Measurements from ENCODE around the gene YOD1. TPM values are rescaled to one million over a fixed set of nuclear protein-coding genes. Genes with fewer than 3 reads are reported as not detected.

The YOD1 gene
- total RNA-seq, 1 donor from 2014 or later = 9.0 TPM

DNA sequence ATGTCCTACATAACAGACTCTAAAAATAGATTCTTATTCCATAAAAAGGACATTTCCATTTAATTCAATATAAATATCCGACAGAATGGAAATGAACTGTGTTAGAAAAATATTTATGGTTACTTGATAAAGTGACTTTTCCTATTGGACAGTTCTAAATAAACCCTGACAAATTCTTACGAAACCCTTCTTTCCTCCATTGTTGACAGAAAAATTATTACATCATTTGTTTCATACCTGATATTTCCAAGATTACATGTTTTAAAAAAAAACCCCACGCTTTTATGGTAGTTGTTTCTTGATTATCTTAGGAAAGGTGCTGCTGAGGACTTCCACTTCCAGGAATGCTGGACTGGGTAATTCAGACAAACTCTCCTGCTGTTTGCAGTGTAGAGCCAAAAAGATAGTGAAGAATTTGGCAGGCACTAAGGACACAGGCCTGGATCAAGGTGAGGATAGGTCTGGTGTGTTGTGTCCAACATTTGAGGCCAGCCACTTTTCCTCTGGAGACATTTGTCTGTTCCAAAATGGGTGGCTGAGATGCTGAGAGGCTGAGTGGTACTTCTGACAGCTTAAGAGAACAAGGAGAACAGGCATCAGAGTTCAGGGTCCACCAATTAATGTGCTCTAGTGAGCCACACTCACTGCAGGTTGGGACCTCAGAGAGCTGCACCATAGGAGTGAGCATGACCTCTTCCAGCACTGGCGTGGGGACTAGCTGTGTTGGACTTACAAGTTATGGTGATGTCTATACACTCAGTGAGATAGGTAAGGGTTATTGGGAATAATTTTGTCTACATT, 11.4 kb downstream of the YOD1 start:
- no peak for DNase-seq (ENCODE audit: low spot score)
- H3K27ac Mint-ChIP-seq (ENCODE audit: unreplicated experiment) = no peak overlapping the region
- no peaks in the 10 kb centered on the region for H3K9me3 Mint-ChIP-seq (ENCODE audit: unreplicated experiment)
- no peaks in the 10 kb centered on the region for H3K36me3 Mint-ChIP-seq (ENCODE audit: low read depth, unreplicated experiment)
- H3K27me3 Mint-ChIP-seq (ENCODE audit: unreplicated experiment) = no peaks in the 10 kb centered on the region
- no peak overlapping the region for H3K4me3 Mint-ChIP-seq (ENCODE audit: unreplicated experiment)
- TF ChIP-seq, protein P1, sequence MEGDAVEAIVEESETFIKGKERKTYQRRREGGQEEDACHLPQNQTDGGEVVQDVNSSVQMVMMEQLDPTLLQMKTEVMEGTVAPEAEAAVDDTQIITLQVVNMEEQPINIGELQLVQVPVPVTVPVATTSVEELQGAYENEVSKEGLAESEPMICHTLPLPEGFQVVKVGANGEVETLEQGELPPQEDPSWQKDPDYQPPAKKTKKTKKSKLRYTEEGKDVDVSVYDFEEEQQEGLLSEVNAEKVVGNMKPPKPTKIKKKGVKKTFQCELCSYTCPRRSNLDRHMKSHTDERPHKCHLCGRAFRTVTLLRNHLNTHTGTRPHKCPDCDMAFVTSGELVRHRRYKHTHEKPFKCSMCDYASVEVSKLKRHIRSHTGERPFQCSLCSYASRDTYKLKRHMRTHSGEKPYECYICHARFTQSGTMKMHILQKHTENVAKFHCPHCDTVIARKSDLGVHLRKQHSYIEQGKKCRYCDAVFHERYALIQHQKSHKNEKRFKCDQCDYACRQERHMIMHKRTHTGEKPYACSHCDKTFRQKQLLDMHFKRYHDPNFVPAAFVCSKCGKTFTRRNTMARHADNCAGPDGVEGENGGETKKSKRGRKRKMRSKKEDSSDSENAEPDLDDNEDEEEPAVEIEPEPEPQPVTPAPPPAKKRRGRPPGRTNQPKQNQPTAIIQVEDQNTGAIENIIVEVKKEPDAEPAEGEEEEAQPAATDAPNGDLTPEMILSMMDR (IDR thresholded peaks at IDR 0.05; ENCODE audit: unreplicated experiment) = no peak
- no peaks in the 10 kb centered on the region for H3K4me1 Mint-ChIP-seq (ENCODE audit: unreplicated experiment)

DNA sequence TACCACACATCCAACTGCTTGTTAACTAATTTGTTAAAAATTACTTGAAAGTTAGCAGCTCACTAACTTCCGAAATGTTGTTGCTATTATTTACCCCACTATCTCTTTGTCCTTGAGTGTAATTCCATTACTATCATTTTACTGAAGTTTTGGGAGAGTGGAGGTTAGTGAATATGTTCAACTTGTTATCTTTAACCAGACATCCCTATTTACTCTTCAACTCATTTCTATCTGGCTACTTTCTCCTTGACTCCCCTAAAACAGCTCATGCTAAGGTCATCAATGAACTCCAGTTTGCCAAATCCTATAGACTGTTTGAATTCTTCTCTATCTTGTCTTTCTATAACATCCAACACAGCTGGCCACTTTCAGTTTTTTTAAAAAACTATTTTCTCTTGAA, 14.1 kb downstream of the YOD1 start:
- Mint-ChIP-seq H3K4me1 (ENCODE audit: unreplicated experiment) (peaks cover 6% of the 10 kb centered on the region), H3K27me3 (ENCODE audit: unreplicated experiment) (no peaks in the 10 kb centered on the region), H3K36me3 (ENCODE audit: low read depth, unreplicated experiment) (no peaks in the 10 kb centered on the region), H3K4me3 (ENCODE audit: unreplicated experiment) (no peak overlapping the region), H3K27ac (ENCODE audit: unreplicated experiment) (no peak overlapping the region), H3K9me3 (ENCODE audit: unreplicated experiment) (no peaks in the 10 kb centered on the region)
- TF ChIP-seq, protein P1 (IDR thresholded peaks at IDR 0.05; ENCODE audit: unreplicated experiment) = no peak
- no peak for DNase-seq (ENCODE audit: low spot score)

GRCh38 chr1:207035877-207036551, 15.0 kb downstream of the YOD1 start:
- no peak for DNase-seq (ENCODE audit: low spot score)
- H3K27me3 Mint-ChIP-seq (ENCODE audit: unreplicated experiment) = no peaks in the 10 kb centered on the region
- TF ChIP-seq, protein P1 (IDR thresholded peaks at IDR 0.05; ENCODE audit: unreplicated experiment) = no peak
- no peak overlapping the region for H3K4me3 Mint-ChIP-seq (ENCODE audit: unreplicated experiment)
- peaks cover 7% of the 10 kb centered on the region for H3K4me1 Mint-ChIP-seq (ENCODE audit: unreplicated experiment)
- no peak overlapping the region for H3K27ac Mint-ChIP-seq (ENCODE audit: unreplicated experiment)
- no peaks in the 10 kb centered on the region for H3K36me3 Mint-ChIP-seq (ENCODE audit: low read depth, unreplicated experiment)
- no peaks in the 10 kb centered on the region for H3K9me3 Mint-ChIP-seq (ENCODE audit: unreplicated experiment)

GRCh38 chr1:207034998-207035397, 16.0 kb downstream of the YOD1 start:
- Mint-ChIP-seq H3K27ac (ENCODE audit: unreplicated experiment) (no peak overlapping the region), H3K4me3 (ENCODE audit: unreplicated experiment) (no peak overlapping the region), H3K4me1 (ENCODE audit: unreplicated experiment) (peaks cover 7% of the 10 kb centered on the region), H3K36me3 (ENCODE audit: low read depth, unreplicated experiment) (no peaks in the 10 kb centered on the region), H3K9me3 (ENCODE audit: unreplicated experiment) (no peaks in the 10 kb centered on the region), H3K27me3 (ENCODE audit: unreplicated experiment) (no peaks in the 10 kb centered on the region)
- no peak for DNase-seq (ENCODE audit: low spot score)
- TF ChIP-seq, protein P1 (IDR thresholded peaks at IDR 0.05; ENCODE audit: unreplicated experiment) = no peak

GRCh38 chr1:207034208-207034607, 16.8 kb downstream of the YOD1 start:
- no peak for DNase-seq (ENCODE audit: low spot score)
- Mint-ChIP-seq H3K27me3 (ENCODE audit: unreplicated experiment) (no peaks in the 10 kb centered on the region), H3K4me1 (ENCODE audit: unreplicated experiment) (peaks cover 7% of the 10 kb centered on the region), H3K27ac (ENCODE audit: unreplicated experiment) (no peak overlapping the region), H3K36me3 (ENCODE audit: low read depth, unreplicated experiment) (no peaks in the 10 kb centered on the region), H3K9me3 (ENCODE audit: unreplicated experiment) (no peaks in the 10 kb centered on the region), H3K4me3 (ENCODE audit: unreplicated experiment) (no peak overlapping the region)
- TF ChIP-seq, protein P1 (IDR thresholded peaks at IDR 0.05; ENCODE audit: unreplicated experiment) = no peak
